KMS-11 (cell line): ENCODE results near the gene CNTN1.

Experiments used
- H2AFZ ChIP-seq: fragments of 200-600 bp; sonication (generic); 2 replicates; pipeline ENCODE4 v1.6.1; 2016; ENCODE audit warnings: antibody characterized with exemption, mixed run types, low read depth
- H3K27ac ChIP-seq: fragments of 200-600 bp; sonication (generic); 2 replicates; pipeline ENCODE4 v1.6.1; 2016; ENCODE audit warnings: mild to moderate bottlenecking, mixed run types
- H3K27me3 ChIP-seq: fragments of 200-600 bp; sonication (generic); 2 replicates; pipeline ENCODE4 v1.6.1; 2017; ENCODE audit warnings: mild to moderate bottlenecking, low read depth, mixed run types, moderate library complexity; ENCODE audit not compliant: insufficient read depth
- H3K36me3 ChIP-seq: fragments of 200-600 bp; sonication (generic); 2 replicates; pipeline ENCODE4 v1.6.1; 2017; ENCODE audit warnings: mild to moderate bottlenecking, mixed run types; ENCODE audit not compliant: insufficient read depth
- H3K4me1 ChIP-seq: fragments of 200-600 bp; sonication (generic); 2 replicates; pipeline ENCODE4 v1.6.1; 2016; ENCODE audit warnings: mild to moderate bottlenecking, low read depth, mixed run types; ENCODE audit not compliant: poor library complexity, severe bottlenecking
- H3K4me2 ChIP-seq: fragments of 200-600 bp; sonication (generic); 2 replicates; pipeline ENCODE4 v1.7.0; 2016; ENCODE audit warnings: mild to moderate bottlenecking, mixed run types
- H3K4me3 ChIP-seq: fragments of 200-600 bp; sonication (generic); IDR thresholded peaks from 2 replicates; pipeline ENCODE4 v1.6.1; 2017; ENCODE audit warnings: low read depth, low read length, mixed read lengths; ENCODE audit not compliant: insufficient read depth
- H3K79me2 ChIP-seq: fragments of 200-600 bp; sonication (generic); 2 replicates; pipeline ENCODE4 v1.6.1; 2016; ENCODE audit warnings: low read depth, mixed run types; ENCODE audit not compliant: insufficient read depth
- H3K9ac ChIP-seq: fragments of 200-600 bp; sonication (generic); 2 replicates; pipeline ENCODE4 v1.6.1; 2016; ENCODE audit warnings: mild to moderate bottlenecking, mixed run types
- H4K20me1 ChIP-seq: fragments of 200-600 bp; sonication (generic); 2 replicates; pipeline ENCODE4 v1.6.1; 2016; ENCODE audit warnings: mild to moderate bottlenecking, mixed run types; ENCODE audit not compliant: insufficient read depth
- CTCF ChIP-seq: fragments of 200-600 bp; sonication (generic); conservative IDR thresholded peaks from 2 replicates; pipeline ENCODE4 v1.6.1; 2017; ENCODE audit warnings: low read depth, mild to moderate bottlenecking, antibody characterized with exemption, low read length, moderate library complexity, mixed read lengths

Gene CNTN1

GRCh38 chr12:40645361-40645760 is 46.9 kb upstream of the CNTN1 start:
- no peaks in the 10 kb centered on the region for H3K79me2 ChIP-seq
- H2AFZ ChIP-seq = no peak overlapping the region
- no peaks in the 10 kb centered on the region for H3K4me1 ChIP-seq
- H3K27me3 ChIP-seq = no peaks in the 10 kb centered on the region
- no peaks in the 10 kb centered on the region for H4K20me1 ChIP-seq
- no peak for TF ChIP-seq CTCF
- no peak overlapping the region for H3K27ac ChIP-seq
- no peak overlapping the region for H3K9ac ChIP-seq
- no peak overlapping the region for H3K4me2 ChIP-seq
- H3K4me3 ChIP-seq = no peak overlapping the region
- no peaks in the 10 kb centered on the region for H3K36me3 ChIP-seq

- Histone ChIP-seq H3K27ac (no peak overlapping the region), H3K4me3 (no peak overlapping the region), H3K9ac (no peak overlapping the region), H3K4me1 (no peaks in the 10 kb centered on the region), H3K79me2 (no peaks in the 10 kb centered on the region), H3K36me3 (no peaks in the 10 kb centered on the region), H2AFZ (no peak overlapping the region), H3K27me3 (no peaks in the 10 kb centered on the region), H4K20me1 (no peaks in the 10 kb centered on the region), H3K4me2 (no peak overlapping the region)
- no peak for TF ChIP-seq CTCF
These were observed 45.8 kb upstream of the CNTN1 start for GRCh38 chr12:40646456-40646855.

GRCh38 chr12:40646911-40647310 is 45.3 kb upstream of the CNTN1 start:
- TF ChIP-seq CTCF = no peak
- Histone ChIP-seq H3K36me3 (no peaks in the 10 kb centered on the region), H3K79me2 (no peaks in the 10 kb centered on the region), H3K4me3 (no peak overlapping the region), H2AFZ (no peak overlapping the region), H4K20me1 (no peaks in the 10 kb centered on the region), H3K4me1 (no peaks in the 10 kb centered on the region), H3K27ac (no peak overlapping the region), H3K27me3 (no peaks in the 10 kb centered on the region), H3K4me2 (no peak overlapping the region), H3K9ac (no peak overlapping the region)

GRCh38 chr12:40647651-40648050 is 44.6 kb upstream of the CNTN1 start:
- Histone ChIP-seq H3K9ac (no peak overlapping the region), H3K4me3 (no peak overlapping the region), H3K4me2 (no peak overlapping the region), H4K20me1 (no peaks in the 10 kb centered on the region), H3K27ac (no peak overlapping the region), H2AFZ (no peak overlapping the region), H3K36me3 (no peaks in the 10 kb centered on the region), H3K79me2 (no peaks in the 10 kb centered on the region), H3K27me3 (no peaks in the 10 kb centered on the region), H3K4me1 (no peaks in the 10 kb centered on the region)
- no peak for TF ChIP-seq CTCF

GRCh38 chr12:40648519-40648918 is 43.7 kb upstream of the CNTN1 start:
- no peaks in the 10 kb centered on the region for H3K79me2 ChIP-seq
- H3K36me3 ChIP-seq = no peaks in the 10 kb centered on the region
- no peaks in the 10 kb centered on the region for H4K20me1 ChIP-seq
- no peak overlapping the region for H3K9ac ChIP-seq
- no peaks in the 10 kb centered on the region for H3K4me1 ChIP-seq
- H3K27me3 ChIP-seq = no peaks in the 10 kb centered on the region
- no peak overlapping the region for H3K4me3 ChIP-seq
- H3K4me2 ChIP-seq = no peak overlapping the region
- H2AFZ ChIP-seq = no peak overlapping the region
- TF ChIP-seq CTCF = no peak
- H3K27ac ChIP-seq = no peak overlapping the region
